Measurements from ENCODE around the gene PATZ1. TPM values are rescaled to one million over a fixed set of nuclear protein-coding genes. Genes with fewer than 3 reads are reported as not detected.

Gene PATZ1
- total RNA-seq, 2 experiments from 2014 or later: 49.2 to 53.4 TPM

DNA sequence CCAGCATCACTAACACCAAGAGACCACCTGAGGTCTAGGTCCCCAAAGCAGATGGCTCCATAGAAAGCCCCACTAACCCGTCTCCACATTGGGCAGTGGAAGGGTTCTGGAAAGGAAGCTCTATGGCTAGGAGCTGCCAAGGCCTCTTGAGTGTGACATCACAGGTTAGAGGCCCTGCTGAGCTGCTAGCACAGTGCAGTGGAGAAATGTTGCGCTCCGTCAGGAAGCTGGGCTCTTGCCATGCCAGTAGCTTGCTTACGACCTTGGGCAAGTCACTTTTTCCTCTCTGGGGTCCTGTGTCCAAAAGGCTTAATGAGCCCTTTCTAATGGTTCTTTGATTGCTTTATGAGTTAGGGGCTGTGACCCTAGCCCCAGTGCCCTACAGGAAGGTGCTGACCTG, 64.4 kb downstream of the PATZ1 start:
- no peaks in the 10 kb centered on the region for H4K20me1 ChIP-seq (ENCODE audit: insufficient read depth, low read length)
- H3K27ac ChIP-seq (ENCODE audit: low read depth, low read length, poor library complexity, severe bottlenecking): no peak overlapping the region
- ChIA-PET CTCF (ENCODE audit: unreplicated experiment) (no interaction called here), POLR2A (interaction anchor here (0.6 kb wide), 1 partner anchor 27 kb away, joined by 3 read pairs; no protein-coding TSS in a partner anchor)
- TF ChIP-seq EZH2phosphoT487 (IDR thresholded peaks at IDR 0.05; ENCODE audit: borderline replicate concordance, low read depth, low read length): no peak
- TF ChIP-seq, protein P1, sequence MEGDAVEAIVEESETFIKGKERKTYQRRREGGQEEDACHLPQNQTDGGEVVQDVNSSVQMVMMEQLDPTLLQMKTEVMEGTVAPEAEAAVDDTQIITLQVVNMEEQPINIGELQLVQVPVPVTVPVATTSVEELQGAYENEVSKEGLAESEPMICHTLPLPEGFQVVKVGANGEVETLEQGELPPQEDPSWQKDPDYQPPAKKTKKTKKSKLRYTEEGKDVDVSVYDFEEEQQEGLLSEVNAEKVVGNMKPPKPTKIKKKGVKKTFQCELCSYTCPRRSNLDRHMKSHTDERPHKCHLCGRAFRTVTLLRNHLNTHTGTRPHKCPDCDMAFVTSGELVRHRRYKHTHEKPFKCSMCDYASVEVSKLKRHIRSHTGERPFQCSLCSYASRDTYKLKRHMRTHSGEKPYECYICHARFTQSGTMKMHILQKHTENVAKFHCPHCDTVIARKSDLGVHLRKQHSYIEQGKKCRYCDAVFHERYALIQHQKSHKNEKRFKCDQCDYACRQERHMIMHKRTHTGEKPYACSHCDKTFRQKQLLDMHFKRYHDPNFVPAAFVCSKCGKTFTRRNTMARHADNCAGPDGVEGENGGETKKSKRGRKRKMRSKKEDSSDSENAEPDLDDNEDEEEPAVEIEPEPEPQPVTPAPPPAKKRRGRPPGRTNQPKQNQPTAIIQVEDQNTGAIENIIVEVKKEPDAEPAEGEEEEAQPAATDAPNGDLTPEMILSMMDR (conservative IDR thresholded peaks at IDR 0.05; ENCODE audit: low read length): no peak
- peaks cover 61% of the 10 kb centered on the region for H3K36me3 ChIP-seq (ENCODE audit: insufficient read depth, low read length)
- DNase-seq (ENCODE audit: low spot score): no peak
- H3K4me2 ChIP-seq (ENCODE audit: low read length): no peak overlapping the region
- H3K79me2 ChIP-seq (ENCODE audit: insufficient read depth, low read depth, low read length): no peaks in the 10 kb centered on the region
- H3K4me1 ChIP-seq (ENCODE audit: insufficient read depth, low read length, poor library complexity, severe bottlenecking): peaks cover 22% of the 10 kb centered on the region
- no peaks in the 10 kb centered on the region for H3K9me2 ChIP-seq (ENCODE audit: insufficient read depth, low read length)
- H3K9me3 ChIP-seq (ENCODE audit: low read length): no peaks in the 10 kb centered on the region
- no TSS peak for BruUV-seq (replicated peaks)
- no peak overlapping the region for H2AFZ ChIP-seq (ENCODE audit: low read length)
- no peak overlapping the region for H3K4me3 ChIP-seq (ENCODE audit: low read depth, low read length, poor library complexity, severe bottlenecking)
- intact Hi-C loops (cut with micrococcal nuclease; ENCODE audit: unreplicated experiment): no loop called here

DNA sequence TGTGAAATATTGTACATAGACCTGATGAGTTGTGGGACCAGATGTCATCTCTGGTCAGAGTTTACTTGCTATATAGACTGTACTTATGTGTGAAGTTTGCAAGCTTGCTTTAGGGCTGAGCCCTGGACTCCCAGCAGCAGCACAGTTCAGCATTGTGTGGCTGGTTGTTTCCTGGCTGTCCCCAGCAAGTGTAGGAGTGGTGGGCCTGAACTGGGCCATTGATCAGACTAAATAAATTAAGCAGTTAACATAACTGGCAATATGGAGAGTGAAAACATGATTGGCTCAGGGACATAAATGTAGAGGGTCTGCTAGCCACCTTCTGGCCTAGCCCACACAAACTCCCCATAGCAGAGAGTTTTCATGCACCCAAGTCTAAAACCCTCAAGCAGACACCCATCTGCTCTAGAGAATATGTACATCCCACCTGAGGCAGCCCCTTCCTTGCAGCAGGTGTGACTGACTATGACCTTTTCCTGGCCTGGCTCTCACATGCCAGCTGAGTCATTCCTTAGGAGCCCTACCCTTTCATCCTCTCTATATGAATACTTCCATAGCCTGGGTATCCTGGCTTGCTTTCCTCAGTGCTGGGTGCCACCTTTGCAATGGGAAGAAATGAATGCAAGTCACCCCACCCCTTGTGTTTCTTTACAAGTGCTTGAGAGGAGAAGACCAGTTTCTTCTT, 66.2 kb downstream of the PATZ1 start:
- no peaks in the 10 kb centered on the region for H4K20me1 ChIP-seq (ENCODE audit: insufficient read depth, low read length)
- H3K9me3 ChIP-seq (ENCODE audit: low read length): no peaks in the 10 kb centered on the region
- BruUV-seq (replicated peaks): no TSS peak
- no peak overlapping the region for H3K4me2 ChIP-seq (ENCODE audit: low read length)
- intact Hi-C loops (cut with micrococcal nuclease; ENCODE audit: unreplicated experiment): no loop called here
- ChIA-PET POLR2A (no interaction called here), CTCF (ENCODE audit: unreplicated experiment) (interaction anchor here (0.6 kb wide), 1 partner anchor 358 kb away, joined by 3 read pairs; no protein-coding TSS in a partner anchor)
- peaks cover 5% of the 10 kb centered on the region for H3K4me1 ChIP-seq (ENCODE audit: insufficient read depth, low read length, poor library complexity, severe bottlenecking)
- no peak overlapping the region for H3K4me3 ChIP-seq (ENCODE audit: low read depth, low read length, poor library complexity, severe bottlenecking)
- no peaks in the 10 kb centered on the region for H3K9me2 ChIP-seq (ENCODE audit: insufficient read depth, low read length)
- no peak overlapping the region for H2AFZ ChIP-seq (ENCODE audit: low read length)
- DNase-seq (ENCODE audit: low spot score): no peak
- no peak overlapping the region for H3K27ac ChIP-seq (ENCODE audit: low read depth, low read length, poor library complexity, severe bottlenecking)
- H3K79me2 ChIP-seq (ENCODE audit: insufficient read depth, low read depth, low read length): no peaks in the 10 kb centered on the region
- H3K36me3 ChIP-seq (ENCODE audit: insufficient read depth, low read length): peaks cover 62% of the 10 kb centered on the region
- TF ChIP-seq, protein P1 (conservative IDR thresholded peaks at IDR 0.05; ENCODE audit: low read length): no peak
- TF ChIP-seq EZH2phosphoT487 (IDR thresholded peaks at IDR 0.05; ENCODE audit: borderline replicate concordance, low read depth, low read length): no peak

DNA sequence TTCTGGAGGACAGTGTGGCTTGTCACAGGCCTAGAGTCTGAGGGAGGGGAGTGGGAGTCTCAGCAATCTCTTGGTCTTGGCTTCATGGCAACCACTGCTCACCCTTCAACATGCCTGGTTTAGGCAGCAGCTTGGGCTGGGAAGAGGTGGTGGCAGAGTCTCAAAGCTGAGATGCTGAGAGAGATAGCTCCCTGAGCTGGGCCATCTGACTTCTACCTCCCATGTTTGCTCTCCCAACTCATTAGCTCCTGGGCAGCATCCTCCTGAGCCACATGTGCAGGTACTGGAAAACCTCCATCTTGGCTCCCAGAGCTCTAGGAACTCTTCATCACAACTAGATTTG, 66.8 kb downstream of the PATZ1 start:
- Histone ChIP-seq H3K4me1 (ENCODE audit: insufficient read depth, low read length, poor library complexity, severe bottlenecking) (no peaks in the 10 kb centered on the region), H3K9me2 (ENCODE audit: insufficient read depth, low read length) (no peaks in the 10 kb centered on the region), H3K79me2 (ENCODE audit: insufficient read depth, low read depth, low read length) (no peaks in the 10 kb centered on the region), H3K4me2 (ENCODE audit: low read length) (no peak overlapping the region), H2AFZ (ENCODE audit: low read length) (no peak overlapping the region), H4K20me1 (ENCODE audit: insufficient read depth, low read length) (no peaks in the 10 kb centered on the region), H3K9me3 (ENCODE audit: low read length) (no peaks in the 10 kb centered on the region), H3K27ac (ENCODE audit: low read depth, low read length, poor library complexity, severe bottlenecking) (no peak overlapping the region), H3K4me3 (ENCODE audit: low read depth, low read length, poor library complexity, severe bottlenecking) (no peak overlapping the region), H3K36me3 (ENCODE audit: insufficient read depth, low read length) (peaks cover 63% of the 10 kb centered on the region)
- no TSS peak for BruUV-seq (replicated peaks)
- ChIA-PET CTCF (ENCODE audit: unreplicated experiment) (interaction anchor here (0.6 kb wide), 1 partner anchor 358 kb away, joined by 3 read pairs; no protein-coding TSS in a partner anchor), POLR2A (no interaction called here)
- DNase-seq (ENCODE audit: low spot score): no peak
- intact Hi-C loops (cut with micrococcal nuclease; ENCODE audit: unreplicated experiment): no loop called here
- TF ChIP-seq, protein P1 (conservative IDR thresholded peaks at IDR 0.05; ENCODE audit: low read length): no peak
- no peak for TF ChIP-seq EZH2phosphoT487 (IDR thresholded peaks at IDR 0.05; ENCODE audit: borderline replicate concordance, low read depth, low read length)

All from OCI-LY7 (cell line).